ENCODE results near the gene B3GNT5. TPM values are rescaled to one million over a fixed set of nuclear protein-coding genes. Genes with fewer than 3 reads are reported as not detected.
A peak's percentile ranks its signal among the peaks of the same experiment; 100 is the strongest.

The B3GNT5 gene
- total and polyA plus RNA-seq, 9 of the 15 experiments (the other 6 are each of a cell fraction or from before 2014, with no cell fraction given): 8.8 to 23.8 (median 14.4) TPM

DNA sequence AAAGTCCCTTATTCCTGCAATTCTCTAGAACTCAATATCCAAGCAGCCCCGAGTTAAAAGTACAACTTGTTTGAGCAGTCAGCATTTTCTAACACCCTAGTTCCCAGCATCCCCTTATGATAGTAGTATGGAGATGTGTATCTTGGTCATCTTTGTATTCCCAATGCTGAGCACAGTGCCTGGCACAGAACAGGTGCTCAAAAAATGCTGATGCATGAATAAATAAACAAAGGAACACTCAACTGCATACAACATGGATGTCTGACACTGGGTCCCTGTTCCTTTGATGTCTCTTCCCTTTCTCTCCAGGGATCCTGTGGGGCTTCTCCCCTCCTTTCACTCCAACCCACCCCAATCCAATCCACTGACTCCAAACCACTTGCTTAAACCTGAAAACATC, 23.9 kb upstream of the B3GNT5 start (continued):
- TF ChIP-seq NEUROD1 (IDR thresholded peaks at IDR 0.05; ENCODE audit: borderline replicate concordance, low read depth, low read length, partially characterized antibody) (no peak), CHCHD3 (CRISPR knock-in tag; IDR thresholded peaks at IDR 0.05) (no peak), EP300 (IDR thresholded peaks at IDR 0.05; ENCODE audit: low read length) (no peak), AFF1 (IDR thresholded peaks at IDR 0.05; ENCODE audit: low read depth in 1 of 2, partially characterized antibody in 2 of 2) (no peak), ELF2 (CRISPR knock-in tag; IDR thresholded peaks at IDR 0.05) (no peak), PYGO2 (tag; IDR thresholded peaks at IDR 0.05) (no peak), ZNF121 (CRISPR knock-in tag; conservative IDR thresholded peaks at IDR 0.05) (no peak), CEBPG (CRISPR knock-in tag; IDR thresholded peaks at IDR 0.05) (no peak), CEBPG (tag; conservative IDR thresholded peaks at IDR 0.05 in 1 of 2, IDR thresholded peaks at IDR 0.05 in 1 of 2) (no peak), NCOA1 (IDR thresholded peaks at IDR 0.05; ENCODE audit: low read depth) (no peak), MAFF (IDR thresholded peaks at IDR 0.05; ENCODE audit: low read length) (peak; percentile 79)
- TF ChIP-seq, protein P1, sequence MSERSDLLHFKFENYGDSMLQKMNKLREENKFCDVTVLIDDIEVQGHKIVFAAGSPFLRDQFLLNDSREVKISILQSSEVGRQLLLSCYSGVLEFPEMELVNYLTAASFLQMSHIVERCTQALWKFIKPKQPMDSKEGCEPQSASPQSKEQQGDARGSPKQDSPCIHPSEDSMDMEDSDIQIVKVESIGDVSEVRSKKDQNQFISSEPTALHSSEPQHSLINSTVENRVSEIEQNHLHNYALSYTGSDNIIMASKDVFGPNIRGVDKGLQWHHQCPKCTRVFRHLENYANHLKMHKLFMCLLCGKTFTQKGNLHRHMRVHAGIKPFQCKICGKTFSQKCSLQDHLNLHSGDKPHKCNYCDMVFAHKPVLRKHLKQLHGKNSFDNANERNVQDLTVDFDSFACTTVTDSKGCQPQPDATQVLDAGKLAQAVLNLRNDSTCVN (CRISPR knock-in tag; IDR thresholded peaks at IDR 0.05): no peak
- TF ChIP-seq, protein P2, sequence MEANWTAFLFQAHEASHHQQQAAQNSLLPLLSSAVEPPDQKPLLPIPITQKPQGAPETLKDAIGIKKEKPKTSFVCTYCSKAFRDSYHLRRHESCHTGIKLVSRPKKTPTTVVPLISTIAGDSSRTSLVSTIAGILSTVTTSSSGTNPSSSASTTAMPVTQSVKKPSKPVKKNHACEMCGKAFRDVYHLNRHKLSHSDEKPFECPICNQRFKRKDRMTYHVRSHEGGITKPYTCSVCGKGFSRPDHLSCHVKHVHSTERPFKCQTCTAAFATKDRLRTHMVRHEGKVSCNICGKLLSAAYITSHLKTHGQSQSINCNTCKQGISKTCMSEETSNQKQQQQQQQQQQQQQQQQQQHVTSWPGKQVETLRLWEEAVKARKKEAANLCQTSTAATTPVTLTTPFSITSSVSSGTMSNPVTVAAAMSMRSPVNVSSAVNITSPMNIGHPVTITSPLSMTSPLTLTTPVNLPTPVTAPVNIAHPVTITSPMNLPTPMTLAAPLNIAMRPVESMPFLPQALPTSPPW (CRISPR knock-in tag; IDR thresholded peaks at IDR 0.05): no peak
- TF ChIP-seq, protein P3, sequence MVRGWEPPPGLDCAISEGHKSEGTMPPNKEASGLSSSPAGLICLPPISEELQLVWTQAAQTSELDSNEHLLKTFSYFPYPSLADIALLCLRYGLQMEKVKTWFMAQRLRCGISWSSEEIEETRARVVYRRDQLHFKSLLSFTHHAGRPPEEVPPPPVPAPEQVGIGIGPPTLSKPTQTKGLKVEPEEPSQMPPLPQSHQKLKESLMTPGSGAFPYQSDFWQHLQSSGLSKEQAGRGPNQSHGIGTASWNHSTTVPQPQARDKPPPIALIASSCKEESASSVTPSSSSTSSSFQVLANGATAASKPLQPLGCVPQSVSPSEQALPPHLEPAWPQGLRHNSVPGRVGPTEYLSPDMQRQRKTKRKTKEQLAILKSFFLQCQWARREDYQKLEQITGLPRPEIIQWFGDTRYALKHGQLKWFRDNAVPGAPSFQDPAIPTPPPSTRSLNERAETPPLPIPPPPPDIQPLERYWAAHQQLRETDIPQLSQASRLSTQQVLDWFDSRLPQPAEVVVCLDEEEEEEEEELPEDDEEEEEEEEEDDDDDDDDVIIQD (CRISPR knock-in tag; IDR thresholded peaks at IDR 0.05): no peak
- TF ChIP-seq, protein P4, sequence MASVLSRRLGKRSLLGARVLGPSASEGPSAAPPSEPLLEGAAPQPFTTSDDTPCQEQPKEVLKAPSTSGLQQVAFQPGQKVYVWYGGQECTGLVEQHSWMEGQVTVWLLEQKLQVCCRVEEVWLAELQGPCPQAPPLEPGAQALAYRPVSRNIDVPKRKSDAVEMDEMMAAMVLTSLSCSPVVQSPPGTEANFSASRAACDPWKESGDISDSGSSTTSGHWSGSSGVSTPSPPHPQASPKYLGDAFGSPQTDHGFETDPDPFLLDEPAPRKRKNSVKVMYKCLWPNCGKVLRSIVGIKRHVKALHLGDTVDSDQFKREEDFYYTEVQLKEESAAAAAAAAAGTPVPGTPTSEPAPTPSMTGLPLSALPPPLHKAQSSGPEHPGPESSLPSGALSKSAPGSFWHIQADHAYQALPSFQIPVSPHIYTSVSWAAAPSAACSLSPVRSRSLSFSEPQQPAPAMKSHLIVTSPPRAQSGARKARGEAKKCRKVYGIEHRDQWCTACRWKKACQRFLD (CRISPR knock-in tag; IDR thresholded peaks at IDR 0.05): no peak
- TF ChIP-seq, protein P5, sequence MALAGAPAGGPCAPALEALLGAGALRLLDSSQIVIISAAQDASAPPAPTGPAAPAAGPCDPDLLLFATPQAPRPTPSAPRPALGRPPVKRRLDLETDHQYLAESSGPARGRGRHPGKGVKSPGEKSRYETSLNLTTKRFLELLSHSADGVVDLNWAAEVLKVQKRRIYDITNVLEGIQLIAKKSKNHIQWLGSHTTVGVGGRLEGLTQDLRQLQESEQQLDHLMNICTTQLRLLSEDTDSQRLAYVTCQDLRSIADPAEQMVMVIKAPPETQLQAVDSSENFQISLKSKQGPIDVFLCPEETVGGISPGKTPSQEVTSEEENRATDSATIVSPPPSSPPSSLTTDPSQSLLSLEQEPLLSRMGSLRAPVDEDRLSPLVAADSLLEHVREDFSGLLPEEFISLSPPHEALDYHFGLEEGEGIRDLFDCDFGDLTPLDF (CRISPR knock-in tag; IDR thresholded peaks at IDR 0.05): no peak
